DOHH2 (cell line): ENCODE results near the gene ANKS3.

ENCODE experiments used
- EZH2phosphoT487 ChIP-seq: fragments of 200-600 bp; sonication (generic); IDR thresholded peaks from 2 replicates; pipeline ENCODE4 v1.6.1; 2017; ENCODE audit warnings: borderline replicate concordance, mild to moderate bottlenecking, antibody characterized with exemption, low read length, moderate library complexity, mixed read lengths
- TF ChIP-seq, protein P1 (sequence below): fragments of 200-600 bp; sonication (generic); IDR thresholded peaks from one replicate; pipeline ENCODE4 v1.5.1; 2014; ENCODE audit warnings: antibody characterized with exemption, mild to moderate bottlenecking, low read depth, low read length; ENCODE audit not compliant: poor library complexity, severe bottlenecking

DNA sequence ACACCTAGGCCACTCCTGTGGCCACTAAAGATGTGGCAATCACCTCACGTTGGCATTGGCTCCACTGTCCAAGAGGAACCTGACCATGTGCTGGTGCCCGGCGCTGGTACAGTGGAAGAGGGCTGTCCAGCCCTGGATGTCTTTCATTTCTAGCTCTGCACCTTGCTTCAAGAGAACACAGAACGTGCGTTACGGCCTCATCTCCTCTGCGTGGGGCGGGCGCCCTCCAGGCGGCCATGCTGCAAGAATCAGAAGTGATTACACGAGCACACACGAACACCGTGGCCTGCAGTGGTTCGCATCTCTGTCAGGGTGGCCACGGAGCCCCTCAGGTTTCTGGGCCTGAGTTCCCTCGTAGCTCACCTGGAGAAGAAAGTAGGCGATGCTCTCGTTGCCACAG, 7.5 kb downstream of the ANKS3 start:
- TF ChIP-seq, protein P1, sequence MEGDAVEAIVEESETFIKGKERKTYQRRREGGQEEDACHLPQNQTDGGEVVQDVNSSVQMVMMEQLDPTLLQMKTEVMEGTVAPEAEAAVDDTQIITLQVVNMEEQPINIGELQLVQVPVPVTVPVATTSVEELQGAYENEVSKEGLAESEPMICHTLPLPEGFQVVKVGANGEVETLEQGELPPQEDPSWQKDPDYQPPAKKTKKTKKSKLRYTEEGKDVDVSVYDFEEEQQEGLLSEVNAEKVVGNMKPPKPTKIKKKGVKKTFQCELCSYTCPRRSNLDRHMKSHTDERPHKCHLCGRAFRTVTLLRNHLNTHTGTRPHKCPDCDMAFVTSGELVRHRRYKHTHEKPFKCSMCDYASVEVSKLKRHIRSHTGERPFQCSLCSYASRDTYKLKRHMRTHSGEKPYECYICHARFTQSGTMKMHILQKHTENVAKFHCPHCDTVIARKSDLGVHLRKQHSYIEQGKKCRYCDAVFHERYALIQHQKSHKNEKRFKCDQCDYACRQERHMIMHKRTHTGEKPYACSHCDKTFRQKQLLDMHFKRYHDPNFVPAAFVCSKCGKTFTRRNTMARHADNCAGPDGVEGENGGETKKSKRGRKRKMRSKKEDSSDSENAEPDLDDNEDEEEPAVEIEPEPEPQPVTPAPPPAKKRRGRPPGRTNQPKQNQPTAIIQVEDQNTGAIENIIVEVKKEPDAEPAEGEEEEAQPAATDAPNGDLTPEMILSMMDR, result no peak
- TF ChIP-seq EZH2phosphoT487, result no peak
